Measurements from ENCODE around the gene GABBR2. TPM values are rescaled to one million over a fixed set of nuclear protein-coding genes. Genes with fewer than 3 reads are reported as not detected.
A peak's percentile ranks its signal among the peaks of the same experiment; 100 is the strongest.
"Not testable (repeated sequence)": the region's sequence is repeated elsewhere in the genome, so short reads cannot be mapped to it uniquely, and the experiment has no call there.

Gene GABBR2
- total RNA-seq, 1 donor from 2014 or later: 6.4 TPM

DNA sequence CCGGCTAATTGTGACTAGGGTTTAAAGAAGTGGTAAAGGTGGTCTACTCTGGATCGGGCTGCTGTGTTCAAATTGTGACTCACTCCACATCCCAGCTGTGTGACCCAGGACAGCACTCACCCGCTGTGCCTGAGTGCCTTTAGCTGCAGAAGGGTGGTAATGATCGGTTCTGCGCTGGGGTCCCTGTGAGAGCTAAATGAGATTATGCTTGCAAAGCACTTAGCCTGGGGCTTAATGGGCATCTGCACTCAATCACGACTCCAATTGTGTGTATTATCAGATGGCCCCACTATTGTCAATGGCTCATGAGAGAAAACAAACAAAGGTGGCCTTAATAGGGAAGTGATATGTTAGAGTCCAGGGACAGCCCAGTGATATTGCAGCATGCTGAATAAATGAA is 428.2 kb downstream of the GABBR2 start:
- TF ChIP-seq, protein P1, sequence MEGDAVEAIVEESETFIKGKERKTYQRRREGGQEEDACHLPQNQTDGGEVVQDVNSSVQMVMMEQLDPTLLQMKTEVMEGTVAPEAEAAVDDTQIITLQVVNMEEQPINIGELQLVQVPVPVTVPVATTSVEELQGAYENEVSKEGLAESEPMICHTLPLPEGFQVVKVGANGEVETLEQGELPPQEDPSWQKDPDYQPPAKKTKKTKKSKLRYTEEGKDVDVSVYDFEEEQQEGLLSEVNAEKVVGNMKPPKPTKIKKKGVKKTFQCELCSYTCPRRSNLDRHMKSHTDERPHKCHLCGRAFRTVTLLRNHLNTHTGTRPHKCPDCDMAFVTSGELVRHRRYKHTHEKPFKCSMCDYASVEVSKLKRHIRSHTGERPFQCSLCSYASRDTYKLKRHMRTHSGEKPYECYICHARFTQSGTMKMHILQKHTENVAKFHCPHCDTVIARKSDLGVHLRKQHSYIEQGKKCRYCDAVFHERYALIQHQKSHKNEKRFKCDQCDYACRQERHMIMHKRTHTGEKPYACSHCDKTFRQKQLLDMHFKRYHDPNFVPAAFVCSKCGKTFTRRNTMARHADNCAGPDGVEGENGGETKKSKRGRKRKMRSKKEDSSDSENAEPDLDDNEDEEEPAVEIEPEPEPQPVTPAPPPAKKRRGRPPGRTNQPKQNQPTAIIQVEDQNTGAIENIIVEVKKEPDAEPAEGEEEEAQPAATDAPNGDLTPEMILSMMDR (conservative IDR thresholded peaks at IDR 0.05): no peak
- DNase-seq (ENCODE audit: extremely low spot score, unreplicated experiment): no peak
- H3K9me3 Mint-ChIP-seq: no peaks in the 10 kb centered on the region
- no peaks in the 10 kb centered on the region for H3K36me3 Mint-ChIP-seq
- H3K27ac Mint-ChIP-seq: no peak overlapping the region
- H3K4me3 Mint-ChIP-seq: peak overlapping the region; percentile 51
- peaks cover 44% of the 10 kb centered on the region for H3K27me3 Mint-ChIP-seq
- H3K4me1 Mint-ChIP-seq (ENCODE audit: unreplicated experiment): peaks cover 18% of the 10 kb centered on the region

DNA sequence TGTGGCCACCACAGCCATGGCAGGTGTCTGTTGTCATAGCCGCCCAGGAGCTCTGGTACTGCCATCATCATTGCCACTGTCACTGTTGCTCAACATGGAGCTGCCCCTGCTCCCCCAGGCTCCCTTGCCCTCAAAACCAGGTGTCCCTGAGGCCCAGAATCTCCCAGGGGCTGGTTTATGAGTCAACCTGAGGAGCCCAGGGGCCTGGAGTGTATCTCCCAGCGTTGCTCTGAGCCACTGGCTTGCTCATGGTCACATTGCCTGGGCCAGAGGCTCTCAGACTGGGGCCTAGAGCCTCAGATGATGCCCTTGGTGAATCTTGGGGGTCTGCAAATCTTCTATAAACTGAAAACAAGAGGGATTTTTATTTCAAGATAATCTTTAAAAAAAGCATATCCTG is 428.6 kb downstream of the GABBR2 start:
- no peak overlapping the region for H3K27ac Mint-ChIP-seq
- TF ChIP-seq, protein P1 (conservative IDR thresholded peaks at IDR 0.05): no peak
- H3K4me1 Mint-ChIP-seq (ENCODE audit: unreplicated experiment): peaks cover 18% of the 10 kb centered on the region
- H3K4me3 Mint-ChIP-seq: no peak overlapping the region
- peaks cover 45% of the 10 kb centered on the region for H3K27me3 Mint-ChIP-seq
- H3K9me3 Mint-ChIP-seq: no peaks in the 10 kb centered on the region
- DNase-seq (ENCODE audit: extremely low spot score, unreplicated experiment): no peak
- no peaks in the 10 kb centered on the region for H3K36me3 Mint-ChIP-seq

DNA sequence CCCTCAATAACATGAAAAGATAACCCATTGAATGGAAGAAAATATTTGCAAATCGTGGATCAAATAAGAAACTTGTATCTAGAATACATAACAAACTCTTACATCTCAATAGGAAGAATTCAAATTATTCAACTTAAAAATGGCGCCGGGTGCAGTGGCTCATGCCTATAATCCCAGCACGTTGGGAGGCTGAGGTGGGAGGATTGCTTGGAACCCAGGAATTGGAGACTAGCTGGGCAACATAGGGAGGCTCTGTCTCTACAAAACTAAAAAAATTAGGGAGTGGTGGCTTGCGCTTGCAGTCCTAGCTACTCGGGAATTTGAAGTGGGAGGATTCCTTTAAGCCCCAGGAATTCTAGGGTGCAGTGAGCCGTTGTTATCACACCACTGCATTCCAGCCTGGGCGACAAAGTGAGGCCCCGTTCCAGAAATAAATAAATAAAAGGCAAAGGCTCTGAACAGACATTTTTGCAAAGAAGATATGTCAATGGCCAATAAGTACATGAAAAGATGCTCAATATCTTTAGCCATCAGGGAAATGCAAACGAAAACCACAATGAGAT is 431.7 kb downstream of the GABBR2 start:
- peaks cover 15% of the 10 kb centered on the region for H3K4me1 Mint-ChIP-seq (ENCODE audit: unreplicated experiment)
- H3K27ac Mint-ChIP-seq: no peak overlapping the region
- DNase-seq (ENCODE audit: extremely low spot score, unreplicated experiment): no peak
- no peak overlapping the region for H3K4me3 Mint-ChIP-seq
- H3K36me3 Mint-ChIP-seq: no peaks in the 10 kb centered on the region
- peaks cover 46% of the 10 kb centered on the region for H3K27me3 Mint-ChIP-seq
- no peaks in the 10 kb centered on the region for H3K9me3 Mint-ChIP-seq
- TF ChIP-seq, protein P1 (conservative IDR thresholded peaks at IDR 0.05): no peak

DNA sequence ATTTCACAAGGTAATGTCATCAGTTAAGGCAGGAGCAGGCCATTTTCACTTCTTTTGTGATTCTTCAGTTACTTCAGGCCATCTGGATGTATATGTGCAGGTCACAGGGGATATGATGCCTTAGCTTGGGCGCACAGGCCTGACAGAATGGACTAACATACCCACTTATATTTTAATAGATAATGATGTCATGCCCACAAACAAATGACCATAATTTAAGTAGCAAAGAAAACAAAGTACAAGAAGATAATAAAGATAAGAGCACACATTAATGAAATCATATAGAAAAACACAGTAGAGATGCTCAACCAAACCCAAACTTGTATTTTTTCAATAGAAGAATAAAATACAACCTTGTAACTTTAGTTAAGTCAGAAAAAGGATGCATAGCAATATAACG is 433.6 kb downstream of the GABBR2 start:
- H3K27me3 Mint-ChIP-seq: peaks cover 35% of the 10 kb centered on the region
- H3K27ac Mint-ChIP-seq: no peak overlapping the region
- no peaks in the 10 kb centered on the region for H3K36me3 Mint-ChIP-seq
- H3K9me3 Mint-ChIP-seq: no peaks in the 10 kb centered on the region
- TF ChIP-seq, protein P1 (conservative IDR thresholded peaks at IDR 0.05): no peak
- H3K4me3 Mint-ChIP-seq: no peak overlapping the region
- no peaks in the 10 kb centered on the region for H3K4me1 Mint-ChIP-seq (ENCODE audit: unreplicated experiment)
- DNase-seq (ENCODE audit: extremely low spot score, unreplicated experiment): no peak

DNA sequence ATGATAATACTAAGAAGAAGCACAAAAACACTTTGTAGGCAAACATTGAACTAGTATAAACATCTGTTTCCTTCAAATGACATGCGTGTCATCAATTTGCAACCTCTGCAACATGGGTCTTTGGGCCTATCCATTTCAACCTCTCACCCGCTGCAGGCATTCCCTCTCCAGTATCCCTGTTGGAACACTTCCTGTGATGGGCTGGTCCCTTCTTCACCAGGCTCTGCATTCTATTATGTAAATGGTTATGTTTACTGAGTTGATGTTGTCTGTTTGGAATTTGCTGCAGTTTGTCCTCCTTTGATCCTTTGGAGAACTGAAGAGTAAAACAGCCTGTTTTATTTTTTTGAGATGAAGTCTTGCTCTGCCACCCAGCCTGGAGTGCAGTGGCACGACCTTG is 436.7 kb downstream of the GABBR2 start:
- no peak overlapping the region for H3K27ac Mint-ChIP-seq
- H3K36me3 Mint-ChIP-seq: no peaks in the 10 kb centered on the region
- TF ChIP-seq, protein P1 (conservative IDR thresholded peaks at IDR 0.05): no peak
- H3K4me3 Mint-ChIP-seq: no peak overlapping the region
- H3K4me1 Mint-ChIP-seq (ENCODE audit: unreplicated experiment): no peaks in the 10 kb centered on the region
- peaks cover 26% of the 10 kb centered on the region for H3K27me3 Mint-ChIP-seq
- H3K9me3 Mint-ChIP-seq: no peaks in the 10 kb centered on the region
- no peak for DNase-seq (ENCODE audit: extremely low spot score, unreplicated experiment)

DNA sequence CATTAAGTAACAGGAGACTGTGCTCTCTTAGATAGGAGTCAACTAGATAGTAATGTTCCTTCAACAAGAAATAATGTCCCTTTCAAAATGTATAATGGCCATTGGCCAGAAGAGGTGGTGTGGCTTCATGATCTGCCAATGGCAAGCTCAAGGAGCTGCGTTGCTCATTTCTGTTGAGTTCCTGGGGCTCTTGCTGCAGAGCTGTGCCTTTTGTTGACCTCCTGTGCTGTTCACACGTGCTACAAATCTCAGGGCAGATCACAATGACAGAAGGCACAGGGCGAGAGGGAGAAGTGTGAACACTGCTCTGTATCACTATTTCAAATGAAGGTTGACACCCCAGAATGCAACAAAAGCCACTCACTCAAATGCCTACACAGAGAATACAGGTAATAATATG is 437.3 kb downstream of the GABBR2 start:
- no peaks in the 10 kb centered on the region for H3K4me1 Mint-ChIP-seq (ENCODE audit: unreplicated experiment)
- DNase-seq (ENCODE audit: extremely low spot score, unreplicated experiment): no peak
- no peaks in the 10 kb centered on the region for H3K9me3 Mint-ChIP-seq
- TF ChIP-seq, protein P1 (conservative IDR thresholded peaks at IDR 0.05): no peak
- H3K36me3 Mint-ChIP-seq: no peaks in the 10 kb centered on the region
- no peak overlapping the region for H3K4me3 Mint-ChIP-seq
- H3K27ac Mint-ChIP-seq: no peak overlapping the region
- H3K27me3 Mint-ChIP-seq: peaks cover 24% of the 10 kb centered on the region

DNA sequence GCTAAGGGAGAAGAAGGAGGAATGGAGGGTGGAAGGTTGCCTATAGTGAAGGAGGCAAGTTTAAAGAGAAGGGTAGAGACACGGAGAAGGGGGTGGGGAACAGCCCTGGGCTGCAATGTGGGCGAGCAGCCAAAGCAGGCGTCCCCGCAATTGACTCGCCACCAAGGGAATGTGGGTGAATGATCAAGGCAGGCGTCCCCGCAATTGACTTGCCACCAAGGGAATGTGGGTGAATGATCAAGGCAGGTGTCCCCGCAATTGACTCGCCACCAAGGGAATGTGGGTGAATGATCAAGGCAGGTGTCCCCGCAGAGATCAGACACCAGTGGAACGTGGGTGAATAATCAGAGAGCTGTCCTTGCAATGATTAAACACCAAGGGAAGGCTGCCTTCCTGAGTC is 438.5 kb downstream of the GABBR2 start:
- H3K27me3 Mint-ChIP-seq: peaks cover 26% of the 10 kb centered on the region
- not testable (repeated sequence) for H3K9me3 Mint-ChIP-seq; H3K27ac Mint-ChIP-seq; DNase-seq (ENCODE audit: extremely low spot score, unreplicated experiment); H3K36me3 Mint-ChIP-seq; H3K4me1 Mint-ChIP-seq (ENCODE audit: unreplicated experiment); H3K4me3 Mint-ChIP-seq

DNA sequence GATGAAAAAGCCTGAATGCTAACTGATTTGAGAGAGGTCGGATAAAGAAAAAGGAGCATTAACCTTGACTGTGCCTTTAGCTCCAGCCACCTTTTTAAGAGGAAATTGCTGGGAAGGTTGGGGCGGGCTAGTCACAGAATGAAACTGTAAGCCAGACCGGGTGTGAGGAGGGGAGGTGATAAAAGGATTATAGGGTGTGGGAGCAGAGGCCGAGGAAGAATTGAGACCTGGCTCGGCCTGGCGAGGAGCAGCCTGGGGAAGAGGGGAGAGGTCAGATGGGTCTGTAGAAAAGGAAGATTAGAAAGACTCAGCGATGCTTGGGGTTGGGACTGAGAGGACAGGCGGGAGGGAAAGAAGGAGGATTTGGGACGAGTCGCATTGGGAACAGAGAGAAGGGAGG is 439.1 kb downstream of the GABBR2 start:
- H3K4me1 Mint-ChIP-seq (ENCODE audit: unreplicated experiment); DNase-seq (ENCODE audit: extremely low spot score, unreplicated experiment); H3K27ac Mint-ChIP-seq; H3K9me3 Mint-ChIP-seq; H3K36me3 Mint-ChIP-seq; H3K4me3 Mint-ChIP-seq: not testable (repeated sequence)
- peaks cover 21% of the 10 kb centered on the region for H3K27me3 Mint-ChIP-seq

Measured in type B pancreatic cell (in vitro differentiated cells).